Neuron (in vitro differentiated cells): ENCODE results near the gene TREML2.
"Not testable (repeated sequence)": the region's sequence is repeated elsewhere in the genome, so short reads cannot be mapped to it uniquely, and the experiment has no call there.

ENCODE experiments used
- H2AFZ ChIP-seq: one replicate; pipeline ENCODE4 v1.6.1; 2013; ENCODE audit warnings: low read depth, mild to moderate bottlenecking, inconsistent platforms, low read length, moderate library complexity
- H3K27me3 ChIP-seq: one replicate; pipeline ENCODE4 v1.6.1; 2013; ENCODE audit warnings: low read length; ENCODE audit not compliant: insufficient read depth
- H3K36me3 ChIP-seq: one replicate; pipeline ENCODE4 v1.6.1; 2013; ENCODE audit warnings: low read length; ENCODE audit not compliant: insufficient read depth
- H3K4me1 ChIP-seq: one replicate; pipeline ENCODE4 v1.6.1; 2013; ENCODE audit warnings: low read length; ENCODE audit not compliant: insufficient read depth
- H3K4me3 ChIP-seq: 2 replicates; pipeline ENCODE4 v1.5.1; 2013; ENCODE audit warnings: mild to moderate bottlenecking, low read length, moderate library complexity
- H3K9me3 ChIP-seq: one replicate; pipeline ENCODE4 v1.6.1; 2013; ENCODE audit warnings: low read length

Gene TREML2

DNA sequence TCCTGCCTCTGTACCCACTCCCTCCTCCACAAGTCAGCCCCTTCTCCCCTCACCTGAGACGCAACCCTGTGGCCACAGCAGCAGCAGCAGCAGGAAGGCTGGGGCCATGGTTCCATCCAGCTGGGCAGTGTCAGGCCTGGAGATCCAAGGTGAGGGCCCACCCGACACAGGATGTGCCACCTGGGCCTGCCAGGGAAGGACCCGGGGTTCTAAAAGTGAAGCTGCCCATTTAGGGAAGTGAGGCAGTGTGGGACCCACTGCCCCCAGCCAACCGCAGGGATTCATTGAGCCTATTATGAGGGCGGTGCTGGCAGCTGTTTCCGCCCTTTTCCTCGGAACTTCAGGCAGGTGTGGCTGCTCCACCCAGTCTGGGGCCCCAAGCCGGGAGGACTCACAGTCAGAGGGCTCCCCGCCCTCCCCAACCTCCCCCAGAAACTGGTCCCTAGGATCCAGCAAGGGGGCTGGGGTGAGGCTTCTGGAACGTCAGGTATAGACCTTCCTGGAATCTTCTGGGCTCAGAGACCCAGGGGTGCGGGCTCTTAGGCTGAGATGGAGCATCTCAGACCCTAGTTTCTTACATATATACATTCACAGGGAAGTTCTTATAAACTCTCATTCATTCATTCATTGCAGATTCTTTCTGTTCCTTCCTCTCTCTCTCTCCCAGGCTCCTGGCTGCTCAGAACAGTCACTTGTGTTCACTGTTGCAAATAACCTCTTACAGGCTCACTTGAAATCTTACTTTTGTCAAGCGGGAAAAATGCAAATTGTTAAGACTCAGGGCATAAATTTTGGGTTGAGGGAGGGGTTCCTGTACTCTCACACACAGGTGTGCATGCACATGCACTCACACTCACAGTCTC, at the start of gene TREML2:
TSS of gene TREML2 (minus strand) at position 249 of the 863 bp plus-strand sequence. CDS start at position 108, 141 bp downstream.
- Histone ChIP-seq H3K9me3 (no peaks in the 10 kb centered on the region), H3K27me3 (no peaks in the 10 kb centered on the region), H3K4me3 (no peak within 1 kb of the TSS), H2AFZ (no peak within 1 kb of the TSS), H3K4me1 (peaks cover 4% of the 10 kb centered on the region), H3K36me3 (no peaks in the 10 kb centered on the region)

GRCh38 chr6:41247882-41248705, 47.1 kb upstream of the TREML2 start:
- H2AFZ ChIP-seq = no peak overlapping the region
- H3K4me3 ChIP-seq = no peak overlapping the region
- no peaks in the 10 kb centered on the region for H3K36me3 ChIP-seq
- no peaks in the 10 kb centered on the region for H3K27me3 ChIP-seq
- H3K4me1 ChIP-seq = no peaks in the 10 kb centered on the region
- H3K9me3 ChIP-seq = no peaks in the 10 kb centered on the region

GRCh38 chr6:41247288-41247865, 46.4 kb upstream of the TREML2 start:
- Histone ChIP-seq H3K9me3 (no peaks in the 10 kb centered on the region), H3K4me1 (no peaks in the 10 kb centered on the region), H3K36me3 (no peaks in the 10 kb centered on the region), H3K4me3 (no peak overlapping the region), H3K27me3 (no peaks in the 10 kb centered on the region), H2AFZ (no peak overlapping the region)

DNA sequence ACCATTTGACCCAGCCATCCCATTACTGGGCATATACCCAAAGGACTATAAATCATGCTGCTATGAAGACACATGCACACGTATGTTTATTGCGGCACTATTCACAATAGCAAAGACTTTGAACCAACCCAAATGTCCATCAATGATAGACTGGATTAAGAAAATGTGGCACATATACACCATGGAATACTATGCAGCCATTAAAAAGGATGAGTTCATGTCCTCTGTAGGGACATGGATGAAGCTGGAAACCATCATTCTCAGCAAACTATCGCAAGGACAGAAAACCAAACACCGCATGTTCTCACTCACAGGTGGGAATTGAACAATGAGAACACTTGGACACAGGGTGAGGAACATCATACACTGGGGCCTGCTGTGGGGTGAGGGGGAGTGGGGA, 45.6 kb upstream of the TREML2 start:
- not testable (repeated sequence) for H3K9me3 ChIP-seq, H3K27me3 ChIP-seq, H2AFZ ChIP-seq, H3K36me3 ChIP-seq, H3K4me1 ChIP-seq, H3K4me3 ChIP-seq

DNA sequence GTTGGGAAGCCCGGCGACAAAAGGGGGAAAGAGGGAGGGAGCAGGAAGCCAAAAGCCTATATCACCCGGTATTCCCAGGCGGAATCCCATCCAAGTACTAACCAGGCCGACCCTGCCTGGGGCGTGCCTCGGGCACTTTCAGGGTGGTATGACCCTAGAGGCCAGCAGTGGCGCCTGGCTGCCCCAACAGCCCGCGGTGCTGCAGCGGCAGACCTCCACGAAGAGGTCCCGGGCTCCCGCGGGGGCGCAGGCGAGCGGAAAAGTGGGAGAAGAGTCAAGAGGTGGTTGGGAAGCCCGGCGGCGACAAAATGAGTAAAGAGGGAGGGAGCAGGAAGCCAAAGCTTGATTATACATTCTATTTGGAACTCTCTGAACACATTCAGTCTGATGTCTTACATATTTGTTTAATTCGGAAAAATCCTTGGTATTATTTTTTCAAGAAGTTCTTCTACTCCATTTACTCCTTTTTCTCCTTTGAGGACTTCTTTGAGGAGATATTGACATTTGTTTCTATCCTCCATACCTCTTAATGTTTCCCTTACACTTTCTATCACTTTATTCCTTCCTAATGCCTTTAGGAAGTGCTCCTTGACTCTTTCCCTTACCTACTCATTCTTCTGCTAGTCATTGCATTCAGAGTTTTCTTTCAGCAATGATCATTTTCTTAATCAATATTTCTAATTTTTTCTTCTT, 38.7 kb upstream of the TREML2 start:
- H3K36me3 ChIP-seq = no peaks in the 10 kb centered on the region
- no peaks in the 10 kb centered on the region for H3K4me1 ChIP-seq
- peaks cover 40% of the 10 kb centered on the region for H3K27me3 ChIP-seq
- H2AFZ ChIP-seq = no peak overlapping the region
- no peaks in the 10 kb centered on the region for H3K9me3 ChIP-seq
- no peak overlapping the region for H3K4me3 ChIP-seq

GRCh38 chr6:41237128-41237527, 36.2 kb upstream of the TREML2 start:
- H2AFZ ChIP-seq = no peak overlapping the region
- no peaks in the 10 kb centered on the region for H3K4me1 ChIP-seq
- peaks cover 43% of the 10 kb centered on the region for H3K27me3 ChIP-seq
- no peak overlapping the region for H3K4me3 ChIP-seq
- H3K36me3 ChIP-seq = no peaks in the 10 kb centered on the region
- no peaks in the 10 kb centered on the region for H3K9me3 ChIP-seq

DNA sequence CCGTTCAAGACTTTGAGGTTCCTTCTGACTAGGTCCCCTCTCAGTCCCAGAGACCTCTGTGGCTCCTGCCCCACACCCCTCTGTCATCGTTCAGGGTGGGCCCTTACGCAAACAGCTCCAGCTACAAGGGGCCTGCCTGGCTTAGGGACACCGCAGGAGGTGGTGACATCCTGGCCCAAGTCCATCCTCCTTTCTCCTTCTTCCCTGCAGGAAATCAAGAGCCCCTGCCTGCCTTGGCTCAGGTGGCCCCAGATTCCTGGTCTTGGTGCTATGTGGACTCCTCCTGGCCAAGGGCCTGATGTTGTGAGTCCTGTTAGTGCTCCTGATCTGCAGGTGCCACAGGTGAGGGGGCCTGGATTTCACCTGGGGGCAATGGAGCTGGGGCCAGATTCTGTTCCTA, 35.3 kb upstream of the TREML2 start:
- Histone ChIP-seq H3K9me3 (no peaks in the 10 kb centered on the region), H3K36me3 (no peaks in the 10 kb centered on the region), H3K27me3 (peaks cover 41% of the 10 kb centered on the region), H2AFZ (no peak overlapping the region), H3K4me3 (no peak overlapping the region), H3K4me1 (no peaks in the 10 kb centered on the region)

DNA sequence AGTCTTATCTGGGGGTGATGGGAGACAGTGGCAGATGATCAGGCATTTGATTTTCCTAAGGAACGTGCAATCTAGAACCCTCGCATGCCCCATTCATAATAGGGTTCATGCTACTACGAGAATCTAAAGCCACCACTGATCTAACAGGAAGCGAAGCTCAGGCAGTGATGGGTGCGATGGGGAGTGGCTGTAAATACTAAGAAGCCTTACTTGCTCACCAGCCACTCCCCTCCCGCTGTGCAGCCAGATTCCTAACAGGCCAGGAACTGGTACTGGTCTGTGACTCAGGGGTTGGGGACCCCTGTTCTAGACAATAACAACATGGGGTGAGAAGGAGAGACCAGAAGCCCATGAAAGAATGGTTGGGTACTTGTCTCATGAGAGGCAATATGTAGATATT, 31.7 kb upstream of the TREML2 start:
- H3K27me3 ChIP-seq = peaks cover 20% of the 10 kb centered on the region
- no peak overlapping the region for H3K4me3 ChIP-seq
- no peaks in the 10 kb centered on the region for H3K36me3 ChIP-seq
- no peaks in the 10 kb centered on the region for H3K4me1 ChIP-seq
- H2AFZ ChIP-seq = no peak overlapping the region
- no peaks in the 10 kb centered on the region for H3K9me3 ChIP-seq

GRCh38 chr6:41231246-41231645, 30.3 kb upstream of the TREML2 start:
- H3K9me3 ChIP-seq = no peaks in the 10 kb centered on the region
- peaks cover 13% of the 10 kb centered on the region for H3K27me3 ChIP-seq
- H3K36me3 ChIP-seq = no peaks in the 10 kb centered on the region
- no peak overlapping the region for H3K4me3 ChIP-seq
- no peak overlapping the region for H2AFZ ChIP-seq
- no peaks in the 10 kb centered on the region for H3K4me1 ChIP-seq

- H3K9me3 ChIP-seq = no peaks in the 10 kb centered on the region
- H3K4me1 ChIP-seq = no peaks in the 10 kb centered on the region
- no peaks in the 10 kb centered on the region for H3K36me3 ChIP-seq
These were observed 28.8 kb upstream of the TREML2 start for GRCh38 chr6:41229721-41230120.

DNA sequence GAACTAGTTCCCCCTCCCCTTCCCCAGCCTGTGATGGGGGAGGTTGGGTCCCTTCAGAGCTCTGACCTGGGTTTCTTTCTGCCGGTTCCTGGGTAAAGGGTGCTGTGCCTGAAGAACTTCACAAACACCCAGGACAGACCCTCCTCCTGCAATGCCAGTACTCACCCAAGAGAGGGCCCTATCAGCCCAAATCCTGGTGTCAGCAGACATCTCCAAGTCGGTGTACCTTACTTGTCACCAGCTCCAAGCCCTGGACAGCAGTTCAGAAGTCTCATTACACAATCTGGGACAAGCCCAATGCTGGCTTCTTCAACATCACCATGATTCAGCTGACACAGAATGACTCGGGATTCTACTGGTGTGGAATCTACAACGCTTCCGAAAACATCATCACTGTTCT, 27.7 kb upstream of the TREML2 start:
- no peaks in the 10 kb centered on the region for H3K4me1 ChIP-seq
- no peaks in the 10 kb centered on the region for H3K9me3 ChIP-seq
- H3K36me3 ChIP-seq = no peaks in the 10 kb centered on the region
- H3K27me3 ChIP-seq = peaks cover 7% of the 10 kb centered on the region
- H3K4me3 ChIP-seq = no peak overlapping the region
- no peak overlapping the region for H2AFZ ChIP-seq

More at GRCh38 chr6:41229721-41230120, 28.8 kb upstream of the TREML2 start:
- H2AFZ ChIP-seq = no peak overlapping the region
- no peak overlapping the region for H3K4me3 ChIP-seq
- H3K27me3 ChIP-seq = peaks cover 7% of the 10 kb centered on the region

DNA sequence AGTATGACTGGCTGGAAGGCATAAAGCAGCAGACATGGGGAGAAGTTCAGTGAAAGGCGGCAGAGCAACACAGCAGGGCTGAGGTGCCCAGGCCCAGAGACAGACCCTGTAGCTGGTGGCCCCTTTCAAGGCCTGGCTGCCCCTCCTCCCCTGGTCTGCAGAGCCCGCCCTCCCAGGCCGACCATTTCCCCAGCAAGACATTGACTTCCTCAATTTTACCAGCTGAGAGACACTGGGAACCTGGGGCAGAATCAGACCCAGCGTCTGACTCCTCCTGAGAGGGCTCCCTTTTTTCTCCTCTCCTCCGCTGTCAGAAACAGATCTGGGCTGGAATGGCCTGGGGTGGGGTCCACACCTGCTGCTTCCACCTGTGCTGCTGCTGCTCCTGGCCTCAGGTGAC, 27.1 kb upstream of the TREML2 start, which contains the start of gene TREML4:
TSS of gene TREML4 (plus strand) at position 254 of the 400 bp plus-strand sequence. CDS start at position 333, 79 bp downstream.
- no peak within 1 kb of the TSS for H3K4me3 ChIP-seq
- H3K27me3 ChIP-seq = peaks cover 7% of the 10 kb centered on the region
- no peaks in the 10 kb centered on the region for H3K4me1 ChIP-seq
- H3K9me3 ChIP-seq = no peaks in the 10 kb centered on the region
- H3K36me3 ChIP-seq = no peaks in the 10 kb centered on the region
- no peak within 1 kb of the TSS for H2AFZ ChIP-seq
